ENCODE results near the gene MAGEB1.

MAGEB1 gene

GRCh38 chrX:30296408-30297254, 49.7 kb downstream of the MAGEB1 start:
- H3K4me3 ChIP-seq (ENCODE audit: low read length): no peak overlapping the region

GRCh38 chrX:30301208-30301607, 54.3 kb downstream of the MAGEB1 start:
- no peak overlapping the region for H3K4me3 ChIP-seq (ENCODE audit: low read length)
- no peak for DNase-seq (ENCODE audit: low read depth)
- TF ChIP-seq CTCF (conservative IDR thresholded peaks at IDR 0.05; ENCODE audit: low read depth, low read length): no peak

More at GRCh38 chrX:30296408-30297254, 49.7 kb downstream of the MAGEB1 start:
- no peak for TF ChIP-seq CTCF (conservative IDR thresholded peaks at IDR 0.05; ENCODE audit: low read depth, low read length)
- no peak for DNase-seq (ENCODE audit: low read depth)

Measured in retinal pigment epithelial cell (primary cell).